ENCODE data around the gene ZNF853.

GRCh38 chr7:6579446-6579845 lies 36.0 kb upstream of the ZNF853 start:
- TF ChIP-seq CTCF (IDR thresholded peaks at IDR 0.05) (peak; percentile 8), EZH2 (IDR thresholded peaks at IDR 0.05) (no peak)
